Measurements from ENCODE around the gene HPS6. TPM values are rescaled to one million over a fixed set of nuclear protein-coding genes. Genes with fewer than 3 reads are reported as not detected.

Gene HPS6
- total RNA-seq, 1 experiment from 2014 or later = 18.7 TPM

- Histone ChIP-seq H2BK12ac (ENCODE audit: insufficient read length, low read depth, low read length) (no peak overlapping the region), H2AFZ (ENCODE audit: low read length) (no peak overlapping the region), H2BK120ac (ENCODE audit: low read depth, low read length, poor library complexity, severe bottlenecking) (no peak overlapping the region), H3K14ac (ENCODE audit: insufficient read depth, low read length) (no peak overlapping the region), H3T11ph (ENCODE audit: low read length) (no peak overlapping the region), H2BK15ac (ENCODE audit: low read depth, low read length) (no peak overlapping the region), H3K4ac (ENCODE audit: low read depth, low read length) (no peak overlapping the region), H4K8ac (replicated peaks; ENCODE audit: insufficient read length, low read depth, low read length) (no peak overlapping the region), H2BK20ac (ENCODE audit: low read depth, low read length, poor library complexity, severe bottlenecking) (no peak overlapping the region), H3K9me3 (ENCODE audit: control insufficient read depth, low read depth, low read length) (no peaks in the 10 kb centered on the region), H3K4me2 (ENCODE audit: insufficient read depth, insufficient read length, low read length) (no peak overlapping the region), H3K79me1 (ENCODE audit: insufficient read depth, low read depth, low read length, poor library complexity, severe bottlenecking) (no peaks in the 10 kb centered on the region), H4K5ac (ENCODE audit: insufficient read length, low read depth, low read length) (no peak overlapping the region), H3K9ac (ENCODE audit: extremely low read depth, insufficient read length, low read length) (no peak overlapping the region), H3K27me3 (ENCODE audit: insufficient read depth, low read length) (no peaks in the 10 kb centered on the region), H3K56ac (ENCODE audit: insufficient read length, low read depth, low read length) (no peak overlapping the region), H3K23ac (ENCODE audit: insufficient read length, low read depth, low read length) (no peak overlapping the region), H3K27ac (ENCODE audit: insufficient read length, low read depth, low read length) (no peak overlapping the region), H3K79me2 (ENCODE audit: insufficient read depth, low read length) (no peaks in the 10 kb centered on the region), H2BK5ac (ENCODE audit: insufficient read length, low read length) (no peak overlapping the region), H3K23me2 (ENCODE audit: insufficient read length, low read depth, low read length, poor library complexity, severe bottlenecking) (peaks cover 4% of the 10 kb centered on the region), H3K4me1 (ENCODE audit: insufficient read depth, low read length) (no peaks in the 10 kb centered on the region), H4K91ac (ENCODE audit: insufficient read length, low read depth, low read length) (no peak overlapping the region), H3K18ac (ENCODE audit: insufficient read length, low read depth, low read length) (no peak overlapping the region), H4K20me1 (ENCODE audit: control insufficient read depth, insufficient read depth, insufficient read length) (no peaks in the 10 kb centered on the region), H2AK5ac (ENCODE audit: insufficient read length, low read length) (no peak overlapping the region)
- peaks cover 15 to 17% of the 10 kb centered on the region in 2 experiments for H3K4me1 Mint-ChIP-seq
- DNase-seq = no peak
- H3K9me3 Mint-ChIP-seq = no peaks in the 10 kb centered on the region
- peaks cover 18% of the 10 kb centered on the region for H3K27me3 Mint-ChIP-seq (ENCODE audit: low read depth)
- TF ChIP-seq CTCF (conservative IDR thresholded peaks at IDR 0.05) = no peak
- no peaks in the 10 kb centered on the region for H3K36me3 Mint-ChIP-seq (ENCODE audit: insufficient read depth in 1 of 3, low read depth in 3 of 3)
- H3K27ac Mint-ChIP-seq = no peak overlapping the region
- no peak overlapping the region for H3K4me3 Mint-ChIP-seq
These were observed 5.2 kb upstream of the HPS6 start for GRCh38 chr10:102059987-102060386.
